ENCODE data around the gene L3MBTL4. TPM values are rescaled to one million over a fixed set of nuclear protein-coding genes. Genes with fewer than 3 reads are reported as not detected.
A peak's percentile ranks its signal among the peaks of the same experiment; 100 is the strongest.
"Not testable (repeated sequence)": the region's sequence is repeated elsewhere in the genome, so short reads cannot be mapped to it uniquely, and the experiment has no call there.

The L3MBTL4 gene
- polyA plus RNA-seq, 3 donors, result 4.6 to 7.3 (median 6.3) TPM

- DNase-seq (ENCODE audit: extremely low read depth in 1 of 11, low read depth in 9 of 11, low spot score in 4 of 11), result no peak
These were observed 326.3 kb downstream of the L3MBTL4 start for GRCh38 chr18:6088432-6088831.

GRCh38 chr18:6086731-6087130, 328.0 kb downstream of the L3MBTL4 start:
- DNase-seq (ENCODE audit: extremely low read depth in 1 of 11, low read depth in 9 of 11, low spot score in 4 of 11), result no peak

- DNase-seq (ENCODE audit: extremely low read depth in 1 of 11, low read depth in 9 of 11, low spot score in 4 of 11), result no peak
These were observed 335.3 kb downstream of the L3MBTL4 start for GRCh38 chr18:6079406-6079805.

- no peak for DNase-seq (ENCODE audit: extremely low read depth in 1 of 11, low read depth in 9 of 11, low spot score in 4 of 11)
These were observed 335.8 kb downstream of the L3MBTL4 start for GRCh38 chr18:6078877-6079276.

GRCh38 chr18:6072423-6072822, 342.3 kb downstream of the L3MBTL4 start:
- not testable (repeated sequence) for DNase-seq (ENCODE audit: extremely low read depth in 1 of 11, low read depth in 9 of 11, low spot score in 4 of 11)

- no peak for DNase-seq (ENCODE audit: extremely low read depth in 1 of 11, low read depth in 9 of 11, low spot score in 4 of 11)
These were observed 345.2 kb downstream of the L3MBTL4 start for GRCh38 chr18:6069539-6069938.

- no peak for DNase-seq (ENCODE audit: extremely low read depth in 1 of 11, low read depth in 9 of 11, low spot score in 4 of 11)
These were observed 345.6 kb downstream of the L3MBTL4 start for GRCh38 chr18:6069103-6069502.

GRCh38 chr18:6060149-6060548, 354.6 kb downstream of the L3MBTL4 start:
- DNase-seq (ENCODE audit: extremely low read depth in 1 of 11, low read depth in 9 of 11, low spot score in 4 of 11), result no peak

- no peak for DNase-seq (ENCODE audit: extremely low read depth in 1 of 11, low read depth in 9 of 11, low spot score in 4 of 11)
These were observed 355.2 kb downstream of the L3MBTL4 start for GRCh38 chr18:6059551-6059950.

GRCh38 chr18:6058941-6059340, 355.8 kb downstream of the L3MBTL4 start:
- DNase-seq (ENCODE audit: extremely low read depth in 1 of 11, low read depth in 9 of 11, low spot score in 4 of 11), result peak in 10 of 11 donors; percentile 13 to 64 (median 31)

GRCh38 chr18:6057604-6058003, 357.1 kb downstream of the L3MBTL4 start:
- no peak for DNase-seq (ENCODE audit: extremely low read depth in 1 of 11, low read depth in 9 of 11, low spot score in 4 of 11)

- DNase-seq (ENCODE audit: extremely low read depth in 1 of 11, low read depth in 9 of 11, low spot score in 4 of 11), result no peak
These were observed 358.4 kb downstream of the L3MBTL4 start for GRCh38 chr18:6056171-6056910.

GRCh38 chr18:6055711-6056110, 359.0 kb downstream of the L3MBTL4 start:
- no peak for DNase-seq (ENCODE audit: extremely low read depth in 1 of 11, low read depth in 9 of 11, low spot score in 4 of 11)

GRCh38 chr18:6054256-6054842, 360.4 kb downstream of the L3MBTL4 start:
- DNase-seq (ENCODE audit: extremely low read depth in 1 of 11, low read depth in 9 of 11, low spot score in 4 of 11), result no peak

GRCh38 chr18:6052449-6052913, 362.2 kb downstream of the L3MBTL4 start:
- DNase-seq (ENCODE audit: extremely low read depth in 1 of 11, low read depth in 9 of 11, low spot score in 4 of 11), result no peak

GRCh38 chr18:6047596-6047995, 367.1 kb downstream of the L3MBTL4 start:
- DNase-seq (ENCODE audit: extremely low read depth in 1 of 11, low read depth in 9 of 11, low spot score in 4 of 11), result not testable (repeated sequence)

- DNase-seq (ENCODE audit: extremely low read depth in 1 of 11, low read depth in 9 of 11, low spot score in 4 of 11), result no peak
These were observed 369.9 kb downstream of the L3MBTL4 start for GRCh38 chr18:6044773-6045172.

GRCh38 chr18:6044319-6044718, 370.4 kb downstream of the L3MBTL4 start:
- no peak for DNase-seq (ENCODE audit: extremely low read depth in 1 of 11, low read depth in 9 of 11, low spot score in 4 of 11)

GRCh38 chr18:6039055-6039454, 375.7 kb downstream of the L3MBTL4 start:
- no peak for DNase-seq (ENCODE audit: extremely low read depth in 1 of 11, low read depth in 9 of 11, low spot score in 4 of 11)

GRCh38 chr18:6031442-6031841, 383.3 kb downstream of the L3MBTL4 start:
- DNase-seq (ENCODE audit: extremely low read depth in 1 of 11, low read depth in 9 of 11, low spot score in 4 of 11), result no peak

- DNase-seq (ENCODE audit: extremely low read depth in 1 of 11, low read depth in 9 of 11, low spot score in 4 of 11), result no peak
These were observed 383.7 kb downstream of the L3MBTL4 start for GRCh38 chr18:6031002-6031401.

Measured in renal cortex interstitium (tissue), 11 donors.